Activated naive CD4-positive, alpha-beta T cell treated with anti-CD3 and anti-CD28 coated beads, Interleukin-2, amount 50 U/mL, for 16 hours (primary cell): ENCODE results near the gene RXFP4.

Experiments used
- DNase-seq: peaks from one replicate; pipeline ENCODE4 v3.0.0-alpha.2; 2020

Gene RXFP4

DNA sequence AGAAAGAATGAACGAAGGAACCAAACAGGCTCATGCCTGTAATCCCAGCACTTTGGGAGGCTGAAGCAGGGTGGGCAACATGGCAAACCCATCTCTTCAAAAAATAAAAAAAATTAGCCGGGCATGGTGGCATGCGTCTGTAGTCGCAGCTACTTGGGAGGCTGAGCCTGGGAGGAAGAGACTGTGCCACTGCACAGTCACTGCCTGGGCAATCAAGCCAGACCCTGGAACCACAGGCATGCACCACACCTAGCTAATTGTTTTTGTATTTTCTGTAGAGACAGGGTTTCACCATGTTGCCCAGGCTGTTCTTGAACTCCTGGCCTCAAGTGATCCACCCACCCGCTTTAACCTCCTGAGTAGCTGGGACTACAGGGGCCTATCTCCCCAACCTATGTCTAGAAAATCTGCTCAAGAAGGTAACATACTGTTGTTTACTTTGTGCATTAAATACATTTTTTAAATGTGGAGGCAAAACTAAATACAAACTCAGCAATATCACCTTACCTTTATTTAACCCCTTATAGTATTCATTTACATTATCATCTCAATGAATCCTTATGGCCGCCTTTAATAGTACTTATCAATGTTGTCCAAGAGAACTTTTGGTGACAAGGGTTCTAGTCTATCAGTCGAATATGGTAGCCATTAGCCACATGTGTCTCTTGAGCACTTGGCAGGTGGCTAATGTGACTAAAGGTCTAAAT is 10.0 kb upstream of the RXFP4 start:
- no peak for DNase-seq

DNA sequence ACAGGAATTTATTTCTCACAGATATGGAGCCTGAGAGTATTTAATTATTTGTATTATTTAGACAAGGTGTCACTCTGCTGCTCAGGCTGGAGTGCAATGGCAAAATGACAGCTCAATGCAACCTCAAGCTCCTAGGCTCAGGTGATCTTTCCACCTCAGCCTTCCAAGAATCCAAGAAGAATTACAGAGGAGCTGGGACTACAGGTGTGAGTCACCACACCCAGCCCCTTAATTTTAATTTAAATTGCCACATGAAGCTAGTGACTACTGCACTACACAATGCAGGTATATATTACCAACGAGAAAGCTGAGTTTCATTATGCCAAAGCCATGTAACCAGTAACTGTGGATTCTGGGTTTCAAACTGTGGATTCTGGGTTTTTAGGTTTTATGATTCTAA is 9.4 kb upstream of the RXFP4 start:
- DNase-seq: no peak

DNA sequence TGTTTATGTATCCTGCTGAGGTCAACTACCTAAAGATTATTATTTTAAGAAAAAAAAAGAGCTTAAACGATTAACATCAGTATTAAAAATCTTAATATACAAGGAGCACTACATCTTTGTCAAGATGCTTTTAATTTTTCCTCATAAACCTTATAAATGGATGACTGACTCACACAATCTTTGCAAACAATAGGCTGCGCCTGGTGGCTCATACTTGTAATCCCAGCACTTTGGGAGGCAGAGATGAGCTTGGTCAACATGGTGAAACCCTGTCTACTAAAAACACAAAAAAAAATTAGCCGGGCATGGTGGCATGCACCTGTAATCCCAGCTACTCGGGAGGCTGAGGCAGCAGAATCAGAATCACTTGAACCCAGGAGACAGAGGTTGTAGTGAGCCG is 9.0 kb upstream of the RXFP4 start:
- no peak for DNase-seq

DNA sequence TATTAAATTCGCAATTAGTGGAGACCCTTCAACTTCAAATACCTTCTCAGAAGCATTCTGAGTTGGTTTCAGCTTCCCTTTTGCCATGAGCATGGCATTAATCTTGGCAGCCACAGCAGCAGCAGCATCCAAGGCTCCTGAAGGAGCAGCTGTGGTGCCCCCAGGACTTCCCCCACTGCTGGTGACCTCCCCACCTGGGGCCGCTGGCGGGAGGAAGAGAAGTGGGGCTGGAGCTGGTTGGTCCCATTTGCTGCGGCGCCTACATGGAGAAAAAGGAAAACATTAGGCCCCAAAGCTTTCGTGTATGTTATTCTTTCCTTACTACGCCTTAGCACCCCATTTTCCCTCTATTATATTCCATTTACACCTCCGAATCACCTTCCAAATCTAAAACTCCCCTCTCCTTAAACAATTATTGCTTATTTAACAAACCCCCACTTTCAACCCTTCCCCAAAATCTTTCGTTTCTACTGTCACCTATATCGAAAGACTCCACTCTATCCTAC is 7.8 kb upstream of the RXFP4 start:
- DNase-seq: no peak

DNA sequence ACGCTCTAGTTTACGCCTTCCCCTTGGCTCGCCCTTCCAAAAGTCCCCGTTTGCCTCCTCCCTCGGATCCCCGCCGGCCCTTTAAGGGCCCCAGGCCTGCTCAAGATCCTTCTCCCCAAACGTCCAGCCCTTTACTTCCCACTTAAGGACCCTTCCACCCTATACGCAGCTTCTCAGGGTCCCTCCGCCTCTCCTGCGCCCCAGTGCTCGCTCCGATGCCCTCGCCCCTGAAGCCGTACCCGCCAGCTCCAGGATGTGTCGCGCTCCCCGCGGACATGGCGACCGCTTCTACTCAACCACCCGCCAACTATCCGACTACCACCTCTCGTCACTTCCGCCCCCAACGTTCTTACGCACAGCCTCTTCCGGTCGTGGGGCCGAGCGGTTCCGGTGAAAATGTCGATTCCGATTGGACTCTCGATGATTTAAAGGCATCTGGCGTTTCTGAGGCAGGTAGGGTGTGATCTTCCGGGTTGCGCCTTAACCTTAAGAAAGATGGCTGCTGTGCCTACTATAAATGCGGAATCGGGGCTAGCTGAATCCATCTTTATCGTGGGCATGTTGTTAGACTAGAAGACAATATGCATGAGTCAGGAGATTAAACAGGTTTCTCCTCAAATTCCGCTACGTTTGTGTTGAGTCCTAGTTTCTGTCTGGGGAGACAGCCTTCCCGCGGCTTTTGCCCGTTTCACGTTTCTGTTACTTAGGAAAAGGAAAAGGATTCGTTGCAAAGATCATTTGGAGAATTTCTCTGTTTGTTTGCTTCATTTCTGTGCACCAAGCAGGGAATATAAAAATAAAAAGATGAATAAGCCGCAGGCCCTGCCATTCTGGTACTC is 7.1 kb upstream of the RXFP4 start, which contains the start of gene KHDC4:
Gene KHDC4, minus strand, starts transcription at position 317 of the 839 bp plus-strand sequence. Its CDS starts 40 bp downstream, at position 277.
- peak; percentile 92 for DNase-seq

DNA sequence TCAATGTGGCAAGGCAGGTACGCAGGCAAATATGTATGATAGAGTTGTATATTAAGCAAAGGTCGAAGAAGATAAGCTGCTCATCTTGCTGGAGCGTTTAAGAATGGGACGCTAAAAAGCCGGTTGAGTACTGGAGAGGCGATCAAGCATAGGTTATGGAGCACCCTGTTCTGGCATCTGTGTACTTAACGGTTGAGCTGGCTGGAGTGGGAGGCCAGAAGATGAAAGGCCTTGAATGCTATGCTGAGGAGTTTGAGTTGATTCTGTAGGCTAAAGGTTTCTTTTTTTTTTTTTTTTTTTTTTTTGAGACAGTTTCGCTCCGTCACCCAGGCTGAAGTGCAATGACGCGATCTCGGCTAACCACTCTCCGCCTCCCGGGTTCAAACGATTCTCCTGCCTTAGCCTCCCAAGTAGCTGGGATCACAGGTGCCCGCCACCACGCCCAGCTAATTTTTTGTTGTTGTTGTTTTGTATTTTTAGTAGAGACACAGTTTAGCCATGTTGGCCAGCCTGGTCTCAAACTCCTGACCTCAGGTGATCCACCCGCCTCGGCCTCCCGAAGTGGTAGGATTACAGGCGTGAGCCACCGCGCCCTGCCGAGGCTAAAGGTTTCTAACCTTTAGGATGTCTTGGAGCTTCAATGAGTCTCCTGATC is 6.4 kb upstream of the RXFP4 start:
- no peak for DNase-seq

DNA sequence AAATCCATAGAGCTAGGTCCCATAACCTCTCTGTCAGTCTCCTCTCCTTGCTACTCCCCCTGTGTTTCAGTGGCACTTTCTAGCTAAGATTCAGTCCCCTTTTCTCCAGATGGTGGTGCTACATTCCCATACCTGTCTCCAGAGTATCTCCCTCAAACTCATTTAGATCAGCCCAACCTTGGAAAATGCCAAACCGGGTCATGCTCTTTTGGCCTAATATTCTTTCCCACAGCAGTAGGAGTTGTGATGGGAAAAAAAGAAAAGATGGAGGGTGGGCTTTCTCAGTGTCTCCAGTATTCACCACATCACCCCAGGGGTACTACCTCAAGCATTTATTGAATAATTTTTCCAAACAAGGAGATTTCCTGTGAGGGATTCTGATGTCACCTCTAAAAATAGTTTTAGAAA is 3.2 kb upstream of the RXFP4 start:
- DNase-seq: no peak

DNA sequence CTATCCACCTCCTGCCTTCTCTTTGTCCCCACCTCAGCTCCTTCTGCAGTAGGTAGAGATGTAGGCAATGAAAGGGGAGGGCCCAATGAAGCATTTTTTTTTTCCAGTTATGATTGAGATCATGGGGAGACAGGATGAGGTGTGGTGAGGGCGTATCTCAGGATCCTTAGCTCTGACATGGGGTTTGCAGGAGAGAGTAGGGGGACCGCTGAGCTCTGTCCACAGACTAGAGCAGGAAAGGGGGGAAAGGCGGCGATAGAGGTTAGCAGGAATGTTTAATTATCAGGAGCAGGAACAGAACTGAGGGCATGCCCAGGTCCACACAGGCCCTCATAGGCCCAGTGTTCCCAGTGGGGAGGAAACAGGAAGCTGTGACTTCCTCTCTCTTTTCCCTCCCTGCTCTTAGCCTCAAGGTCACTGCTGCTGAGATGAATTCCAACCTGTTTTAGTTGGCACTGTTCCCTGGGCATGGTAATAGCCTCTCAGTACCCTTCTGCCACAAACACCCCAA is 901 bp upstream of the RXFP4 start:
- no peak for DNase-seq

DNA sequence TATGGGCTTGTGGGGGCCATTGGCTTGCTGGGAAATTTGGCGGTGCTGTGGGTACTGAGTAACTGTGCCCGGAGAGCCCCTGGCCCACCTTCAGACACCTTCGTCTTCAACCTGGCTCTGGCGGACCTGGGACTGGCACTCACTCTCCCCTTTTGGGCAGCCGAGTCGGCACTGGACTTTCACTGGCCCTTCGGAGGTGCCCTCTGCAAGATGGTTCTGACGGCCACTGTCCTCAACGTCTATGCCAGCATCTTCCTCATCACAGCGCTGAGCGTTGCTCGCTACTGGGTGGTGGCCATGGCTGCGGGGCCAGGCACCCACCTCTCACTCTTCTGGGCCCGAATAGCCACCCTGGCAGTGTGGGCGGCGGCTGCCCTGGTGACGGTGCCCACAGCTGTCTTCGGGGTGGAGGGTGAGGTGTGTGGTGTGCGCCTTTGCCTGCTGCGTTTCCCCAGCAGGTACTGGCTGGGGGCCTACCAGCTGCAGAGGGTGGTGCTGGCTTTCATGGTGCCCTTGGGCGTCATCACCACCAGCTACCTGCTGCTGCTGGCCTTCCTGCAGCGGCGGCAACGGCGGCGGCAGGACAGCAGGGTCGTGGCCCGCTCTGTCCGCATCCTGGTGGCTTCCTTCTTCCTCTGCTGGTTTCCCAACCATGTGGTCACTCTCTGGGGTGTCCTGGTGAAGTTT is 550 bp downstream of the RXFP4 start:
- no peak for DNase-seq

DNA sequence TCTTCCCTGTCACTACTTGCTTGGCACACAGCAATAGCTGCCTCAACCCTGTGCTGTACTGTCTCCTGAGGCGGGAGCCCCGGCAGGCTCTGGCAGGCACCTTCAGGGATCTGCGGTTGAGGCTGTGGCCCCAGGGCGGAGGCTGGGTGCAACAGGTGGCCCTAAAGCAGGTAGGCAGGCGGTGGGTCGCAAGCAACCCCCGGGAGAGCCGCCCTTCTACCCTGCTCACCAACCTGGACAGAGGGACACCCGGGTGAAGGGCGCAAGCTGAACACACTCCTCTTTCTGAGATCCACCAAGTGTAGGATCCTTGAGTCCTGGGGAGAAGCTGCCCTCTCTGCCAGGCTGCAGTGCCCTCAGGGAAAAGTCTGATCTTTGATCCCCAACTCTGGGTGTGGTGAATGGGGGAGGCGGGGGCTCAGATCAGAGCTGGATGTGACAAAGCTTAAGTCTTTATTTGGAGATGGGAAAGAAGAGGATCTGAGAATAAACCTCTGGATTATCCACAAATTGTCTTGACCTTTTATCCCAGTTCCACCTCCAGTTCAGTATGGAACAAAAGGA is 1.2 kb downstream of the RXFP4 start:
- no peak for DNase-seq

DNA sequence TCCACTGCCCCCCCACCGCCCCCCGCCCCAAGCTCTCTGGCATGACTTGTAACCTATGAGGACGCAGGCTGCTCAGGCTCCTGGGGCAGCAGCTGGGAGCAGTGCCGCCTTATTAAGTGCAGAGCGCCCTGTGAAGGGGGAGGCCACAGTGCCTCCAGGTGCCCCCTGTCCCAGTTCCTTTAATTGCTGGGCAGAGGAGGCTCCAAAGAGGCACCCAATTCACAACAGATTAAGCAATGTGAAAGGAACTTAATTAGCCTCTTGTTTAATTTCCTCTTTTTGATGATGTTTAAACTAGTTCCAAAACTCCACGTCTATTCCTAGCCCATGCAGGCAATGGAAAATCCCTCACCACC is 3.0 kb downstream of the RXFP4 start:
- DNase-seq: no peak

DNA sequence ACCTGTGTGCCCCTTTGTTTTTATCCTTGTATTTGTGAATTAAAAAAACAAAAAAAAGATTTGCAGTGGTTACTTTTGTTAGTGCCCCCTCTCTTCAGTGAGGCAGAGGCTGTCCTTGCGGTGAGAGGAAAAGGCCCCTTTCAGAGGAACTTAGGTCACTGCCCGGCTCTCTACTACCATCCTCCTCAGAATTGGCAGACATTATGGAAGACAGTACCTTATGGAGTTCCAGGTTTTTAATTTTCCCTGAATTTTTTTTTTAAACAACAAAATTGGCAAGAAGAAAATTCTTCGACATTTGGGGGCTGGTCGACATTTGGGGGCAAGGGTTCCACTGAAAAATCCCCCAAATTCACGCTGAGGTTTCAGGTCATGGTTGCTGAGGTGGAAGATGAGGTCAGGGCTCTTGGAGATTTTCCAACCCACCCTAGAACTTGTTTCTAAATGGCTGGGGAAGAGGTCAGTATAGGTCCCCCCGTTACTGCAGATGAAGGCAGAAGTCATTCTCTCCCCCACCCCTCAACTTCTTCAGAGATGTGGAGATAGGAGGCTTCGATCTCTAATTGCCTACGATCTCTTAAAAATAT is 5.3 kb downstream of the RXFP4 start:
- no peak for DNase-seq

DNA sequence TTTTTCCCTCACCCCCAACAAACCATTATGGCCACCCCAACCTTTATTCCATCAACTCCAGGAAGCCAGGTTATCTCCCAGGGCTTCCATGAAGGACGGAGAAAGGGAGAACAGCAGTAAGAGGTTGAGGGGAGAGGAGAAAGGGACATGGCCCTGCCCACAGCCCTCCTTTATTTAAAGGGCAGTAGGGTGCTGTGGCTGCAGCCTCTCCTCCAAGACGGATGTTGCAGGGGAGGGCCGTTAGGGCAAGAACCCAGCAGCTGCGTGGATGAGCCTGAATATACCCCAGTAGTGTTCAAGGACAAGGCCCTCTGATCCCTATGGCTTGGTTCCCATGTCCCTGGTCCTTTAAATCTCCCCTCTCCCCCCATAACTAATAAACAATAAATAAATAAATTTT is 5.9 kb downstream of the RXFP4 start:
- DNase-seq: no peak

DNA sequence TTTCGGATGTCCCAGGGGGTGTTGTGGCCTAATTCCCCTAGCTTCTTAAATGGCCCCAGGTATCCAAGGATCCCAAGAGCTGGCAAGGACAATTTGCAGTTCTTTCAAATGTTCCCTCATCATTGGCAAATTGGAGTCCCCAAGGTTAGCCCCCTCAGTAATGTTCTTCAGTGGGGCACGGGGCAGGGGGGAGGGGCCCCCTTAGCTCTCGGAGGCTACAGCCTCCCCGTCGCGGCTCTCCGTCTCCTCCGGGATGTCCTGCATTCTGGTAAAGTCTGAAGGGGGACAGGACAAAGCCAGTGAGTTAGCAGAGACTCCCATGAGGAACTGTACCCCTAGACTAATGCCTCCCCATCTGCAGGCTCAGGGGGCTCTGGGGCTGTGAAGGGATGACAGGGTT is 6.3 kb downstream of the RXFP4 start:
- DNase-seq: no peak

DNA sequence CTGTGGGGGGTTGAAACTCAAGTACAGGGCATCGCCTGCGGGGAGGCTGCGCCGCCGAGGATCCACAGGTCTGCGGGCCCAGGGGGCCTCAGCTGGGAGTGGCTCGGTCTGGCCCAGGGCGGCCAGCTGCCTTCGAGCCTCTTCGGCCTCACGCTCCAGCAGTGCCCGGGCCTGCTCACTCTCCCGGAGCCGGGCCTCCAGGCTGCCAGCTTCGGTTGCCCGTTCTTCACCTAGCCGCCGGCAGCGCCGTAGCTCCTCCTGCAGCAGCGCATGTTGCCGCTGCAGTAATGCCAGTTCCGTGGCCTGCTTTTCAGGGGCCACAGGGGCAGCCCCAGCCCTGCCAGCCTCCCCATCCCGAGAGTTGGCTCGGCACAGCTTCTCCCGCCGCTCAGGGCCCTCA is 9.4 kb downstream of the RXFP4 start:
- no peak for DNase-seq

DNA sequence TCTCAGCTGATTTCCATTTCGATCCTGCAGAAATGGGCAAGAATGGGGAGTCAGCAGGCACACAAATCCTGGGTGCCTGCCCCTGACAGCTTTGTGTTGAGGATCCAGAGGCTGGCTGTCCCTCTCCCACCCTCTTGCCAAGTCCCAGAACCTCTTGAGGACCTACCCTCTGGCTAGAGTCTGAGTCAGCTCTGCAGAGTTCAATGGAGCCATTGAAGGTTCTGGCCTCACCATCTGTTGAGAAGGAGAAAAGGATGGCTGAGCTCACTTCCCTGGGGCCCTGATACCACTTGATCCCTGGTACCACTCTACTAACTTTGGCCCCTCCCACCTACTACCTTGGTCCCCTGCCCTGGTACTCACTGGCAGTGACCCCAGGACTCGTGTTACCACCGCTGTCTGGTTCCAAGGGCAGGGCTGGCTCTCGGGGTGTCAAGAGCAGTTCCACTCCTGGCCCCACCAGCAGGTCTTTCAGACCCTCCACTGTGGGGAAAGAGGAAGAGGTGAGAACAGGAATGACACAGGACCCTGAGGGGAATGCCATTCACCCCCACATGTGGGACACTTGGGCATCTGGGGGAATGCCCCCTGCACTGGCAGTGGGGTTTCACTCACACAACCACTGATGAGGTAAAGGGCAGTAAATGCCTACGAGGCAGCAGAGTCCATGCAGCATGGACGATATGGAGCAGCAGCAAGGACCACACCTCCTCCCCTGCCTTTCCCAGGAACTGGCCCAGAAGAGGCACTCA is 10.5 kb downstream of the RXFP4 start:
- no peak for DNase-seq

DNA sequence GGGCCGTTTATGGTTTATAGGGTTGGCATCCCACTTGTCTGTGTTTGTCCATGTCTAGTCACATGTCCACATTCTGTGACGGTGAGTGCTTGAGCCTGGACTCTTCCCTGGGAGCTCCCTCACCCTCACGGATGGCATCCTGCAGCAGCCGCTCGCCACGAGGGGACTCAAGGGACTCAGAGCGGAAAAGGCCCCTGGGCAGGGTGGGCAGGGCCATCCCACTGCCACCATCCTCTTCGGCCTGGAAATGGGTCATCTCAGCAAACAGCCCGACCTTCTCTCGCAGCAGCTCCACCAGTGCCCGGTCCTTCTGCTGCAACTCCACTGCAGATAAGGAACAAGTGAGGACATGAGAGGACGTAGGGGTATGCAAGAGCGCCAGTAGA is 11.1 kb downstream of the RXFP4 start:
- DNase-seq: no peak

DNA sequence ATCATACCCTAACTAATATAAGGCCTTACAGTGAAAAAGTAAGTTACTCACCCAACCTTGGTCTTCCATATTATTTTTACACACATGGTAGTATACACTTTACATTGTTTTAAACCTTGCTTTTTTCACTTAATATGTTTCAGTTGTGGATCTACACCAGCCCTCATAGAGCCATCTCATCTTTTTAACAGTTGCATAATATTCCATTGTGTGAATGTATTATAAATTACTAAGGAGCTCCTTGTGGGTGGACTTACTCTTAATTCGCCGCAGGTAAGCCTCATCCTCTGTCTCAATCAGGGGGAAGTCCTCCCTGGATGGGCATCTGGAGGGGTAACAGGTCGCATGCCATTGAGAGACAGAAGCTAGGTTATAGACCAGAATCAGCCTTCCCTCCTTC is 13.2 kb downstream of the RXFP4 start:
- DNase-seq: no peak

DNA sequence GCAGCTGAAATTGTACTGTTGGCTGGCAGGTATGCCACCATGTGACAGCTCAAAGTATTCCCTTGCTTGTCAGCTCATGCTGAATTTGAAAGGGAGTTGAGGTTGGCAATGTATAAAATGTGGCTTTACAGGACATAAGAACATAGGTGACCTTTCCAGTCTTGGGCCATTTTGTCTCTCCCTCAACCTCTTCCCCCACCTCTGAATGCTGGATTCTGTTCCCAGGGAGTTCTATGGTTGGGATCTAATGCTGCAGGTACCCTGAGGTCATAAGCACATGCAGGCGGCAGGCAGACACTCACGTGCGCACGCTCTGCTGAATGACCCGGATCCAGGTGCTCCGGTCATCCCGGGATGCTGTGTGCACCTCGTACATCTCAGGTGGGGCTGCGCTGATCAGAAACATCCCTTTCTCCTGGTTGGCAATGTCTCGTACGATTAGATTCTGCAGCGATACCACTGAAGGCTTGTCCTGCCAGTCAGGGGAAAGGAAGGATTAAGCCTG is 16.0 kb downstream of the RXFP4 start:
- DNase-seq: no peak

DNA sequence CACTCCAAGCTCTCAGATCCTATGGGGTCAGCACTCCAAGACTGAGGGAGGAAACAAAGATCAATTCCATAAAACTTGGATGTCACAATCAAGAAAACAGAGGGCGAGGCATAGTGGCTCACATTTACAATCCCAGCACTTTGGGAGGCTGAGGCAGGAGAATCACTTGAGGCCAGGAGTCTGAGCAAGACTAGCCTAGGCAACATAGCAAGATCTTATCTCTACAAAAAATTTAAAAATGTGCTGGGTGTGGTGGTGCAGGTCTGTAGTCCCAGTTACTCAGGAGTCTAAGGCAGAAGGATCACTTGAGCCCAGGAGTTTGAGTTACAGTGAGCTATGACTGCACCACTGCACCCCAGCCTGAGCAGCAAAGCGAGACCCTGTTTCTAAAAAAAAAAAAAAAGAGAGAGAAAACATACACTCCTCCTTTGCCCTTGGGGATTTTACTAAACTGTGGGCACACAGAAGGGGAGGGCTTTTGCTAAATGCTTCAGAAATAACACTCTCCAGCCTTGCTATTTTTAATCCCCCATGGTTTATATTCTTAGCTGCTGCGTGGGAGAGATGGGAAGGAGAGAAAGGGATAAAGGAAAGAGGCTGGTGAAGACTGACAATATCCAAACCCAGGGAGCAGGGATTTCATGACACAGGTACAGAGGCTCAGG is 18.8 kb downstream of the RXFP4 start:
- no peak for DNase-seq

DNA sequence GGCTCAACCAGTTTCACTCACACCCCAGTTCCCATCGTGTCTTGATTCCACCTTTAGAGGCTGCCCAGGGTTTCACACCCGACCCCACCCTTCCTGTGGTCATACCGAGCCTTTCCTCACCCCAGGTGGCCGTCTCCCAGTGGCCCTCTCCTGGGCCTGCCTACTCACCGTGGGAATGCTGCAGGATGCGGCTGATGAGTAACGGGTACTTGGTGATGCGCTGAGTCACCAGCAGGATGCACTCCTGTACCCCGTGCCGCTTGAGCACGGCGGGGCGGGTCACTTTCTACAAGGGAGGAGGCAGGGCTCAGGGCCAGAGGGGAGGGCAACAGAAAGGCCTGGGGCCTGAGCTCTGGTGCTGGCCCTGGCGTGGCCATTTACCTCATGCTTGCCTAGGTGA is 20.5 kb downstream of the RXFP4 start:
- no peak for DNase-seq
